CD4-positive, alpha-beta T cell (primary cell): ENCODE measurements around the gene TMEM183A. TPM values are rescaled to one million over a fixed set of nuclear protein-coding genes. Genes with fewer than 3 reads are reported as not detected.

Experiments used
- ATAC-seq: fragments of 200-7000 bp; cut with Tn5 transposase; one replicate; pipeline ENCODE4 v1.10.0; 2022; ENCODE audit warnings: mild to moderate bottlenecking; ENCODE audit not compliant: poor library complexity
- CTCF ChIA-PET: fragments of 350-600 bp; sonication (Branson Sonifier 250); formaldehyde crosslinking; loops from one replicate; lab custom pipeline; 2021; ENCODE audit warnings: antibody characterized with exemption, inconsistent platforms; lab: Charles Lee
- POLR2A ChIA-PET: fragments of 350-600 bp; sonication (Branson Sonifier 250); formaldehyde crosslinking; loops from one replicate; lab custom pipeline; 2021; ENCODE audit warnings: antibody characterized with exemption, inconsistent platforms; lab: Charles Lee
- DNase-seq, 14 experiments: peaks; one replicate each; pipeline ENCODE4 v3.0.0-alpha.2; 2013 to 2020; ENCODE audit warnings: mixed read lengths in 2 of 14
- H3K27ac ChIP-seq, 2 donors: one replicate each; pipeline versions ENCODE4 v1.5.1 to v1.7.0; 2013; ENCODE audit warnings: low read length in 2 of 2, low read depth in 1 of 2, mild to moderate bottlenecking in 1 of 2
- H3K27me3 ChIP-seq, 2 experiments: 1 replicate in 1 of 2; 2 replicates in 1 of 2; pipeline versions ENCODE4 v1.6.1 to v1.7.0; 2013; ENCODE audit warnings: low read length in 2 of 2, control low read depth in 1 of 2, mild to moderate bottlenecking in 1 of 2, moderate library complexity in 1 of 2; ENCODE audit not compliant: insufficient read depth in 2 of 2, control insufficient read depth in 1 of 2
- H3K36me3 ChIP-seq: one replicate; pipeline ENCODE4 v1.6.1; 2013; ENCODE audit warnings: low read length, control low read depth; ENCODE audit not compliant: insufficient read depth
- H3K4me1 ChIP-seq: one replicate; pipeline ENCODE4 v1.6.1; 2013; ENCODE audit warnings: low read length, control low read depth; ENCODE audit not compliant: insufficient read depth
- H3K4me3 ChIP-seq: one replicate; pipeline ENCODE4 v1.5.1; 2013; ENCODE audit warnings: mild to moderate bottlenecking, low read length, moderate library complexity
- H3K9me3 ChIP-seq, 2 experiments: 1 replicate in 1 of 2; 2 replicates in 1 of 2; pipeline versions ENCODE4 v1.6.1 to v1.7.0; 2013; ENCODE audit warnings: low read length in 2 of 2, mild to moderate bottlenecking in 2 of 2, control low read depth in 1 of 2, moderate library complexity in 1 of 2; ENCODE audit not compliant: control insufficient read depth in 1 of 2, insufficient read depth in 1 of 2
- H3K27ac Mint-ChIP-seq: one replicate; pipeline ENCODE4 v1.8.0; 2020; ENCODE audit warnings: mixed read lengths
- H3K27me3 Mint-ChIP-seq: one replicate; pipeline ENCODE4 v1.8.0; 2021; ENCODE audit warnings: mixed read lengths
- H3K36me3 Mint-ChIP-seq: one replicate; pipeline ENCODE4 v1.8.0; 2021; ENCODE audit warnings: low read depth, mixed read lengths
- H3K4me1 Mint-ChIP-seq: one replicate; pipeline ENCODE4 v1.8.0; 2021; ENCODE audit warnings: low read depth, mixed read lengths
- H3K4me3 Mint-ChIP-seq: one replicate; pipeline ENCODE4 v1.8.0; 2020; ENCODE audit warnings: mild to moderate bottlenecking, mixed read lengths
- H3K9me3 Mint-ChIP-seq: one replicate; pipeline ENCODE4 v1.8.0; 2020; ENCODE audit warnings: mixed read lengths
- intact Hi-C, 2 experiments: fragments of 100-400 bp; cut with DNase I in 1 of 2; cut with micrococcal nuclease in 1 of 2; formaldehyde crosslinking; loops; one replicate each; pipeline versions ENCODE4 v1.15.1 to v1.9.0; 2023 to 2025; cut with DNase I, micrococcal nuclease
- total RNA-seq, 174 experiments: library from RNA in 2 of 174; stranded (reverse) in 2 of 174; gene quantifications; one replicate each; pipeline ENCODE4 v1.2.3 and lab custom pipeline; 2021 to 2026
- TF ChIP-seq, protein P1 (sequence below): fragments of 200-600 bp; IDR thresholded peaks from one replicate; pipeline ENCODE4 v1.8.0; 2022; ENCODE audit warnings: antibody characterized with exemption, mild to moderate bottlenecking

Gene TMEM183A
- total RNA-seq, 2 experiments from 2014 or later = 187 to 194 TPM

DNA sequence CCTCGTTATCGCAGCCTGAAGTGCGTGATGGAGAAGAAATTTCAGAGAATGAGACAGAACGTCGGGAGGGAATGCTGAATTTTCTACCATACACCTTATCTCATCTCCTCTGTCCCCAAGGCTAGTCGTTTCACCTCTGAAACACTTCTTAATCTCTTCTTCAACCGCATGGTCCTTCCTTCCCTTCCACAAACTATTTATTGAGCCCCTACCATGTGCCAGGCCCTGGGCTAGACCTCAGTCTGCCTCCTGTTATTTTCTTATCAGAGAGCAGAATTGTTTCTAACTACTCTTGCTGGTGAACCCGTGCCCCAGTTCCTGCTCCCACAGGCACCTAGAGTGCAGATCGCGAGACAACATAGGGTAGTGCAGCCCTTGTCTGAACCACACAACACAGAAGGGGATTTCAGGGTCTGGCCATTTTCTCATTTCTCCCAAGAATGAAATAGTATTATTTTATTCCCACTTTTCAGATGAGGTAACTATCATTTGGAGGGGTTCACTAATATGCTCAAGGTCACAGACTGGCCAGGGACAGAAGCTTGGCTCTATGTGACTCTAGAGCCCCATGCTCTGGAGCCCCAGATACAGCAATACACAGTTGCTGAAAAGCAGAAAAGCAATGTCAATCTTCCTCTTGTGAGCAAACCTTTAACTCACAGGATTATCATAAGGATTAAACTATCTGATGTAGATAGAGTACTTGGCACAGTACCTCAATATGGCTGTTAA lies 48.5 kb upstream of the TMEM183A start:
- peak; percentile 11 for ATAC-seq
- H3K9me3 ChIP-seq = no peaks in the 10 kb centered on the region

DNA sequence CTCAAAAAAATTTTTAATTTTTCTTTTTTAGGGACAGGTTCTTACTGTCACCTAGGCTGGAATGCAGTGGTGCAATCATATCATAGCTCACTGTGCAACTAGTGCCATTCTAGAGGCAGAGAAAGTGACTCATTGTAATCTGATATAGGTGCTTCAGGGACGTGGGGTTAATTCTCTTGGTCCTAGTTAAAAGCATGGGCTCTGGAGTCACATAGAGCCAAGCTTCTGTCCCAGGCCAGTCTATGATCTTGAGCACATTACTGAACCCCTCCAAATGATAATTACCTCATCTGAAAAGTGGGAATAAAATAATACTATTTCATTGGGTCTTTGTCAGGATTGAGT lies 47.9 kb upstream of the TMEM183A start:
- ChIA-PET CTCF (interaction anchor here (0.7 kb wide), 1 partner anchor 9 kb away, joined by 4 read pairs; no protein-coding TSS in a partner anchor), POLR2A (interaction anchor here (0.7 to 1.1 kb wide), 2 partner anchors 9 to 32 kb away, joined by 3 read pairs; partner anchors contain the start of gene KLHL12)
- Histone ChIP-seq H3K4me1 (peaks cover 36% of the 10 kb centered on the region), H3K27ac (no peak overlapping the region), H3K36me3 (peaks cover 21% of the 10 kb centered on the region), H3K27me3 (no peaks in the 10 kb centered on the region), H3K4me3 (no peak overlapping the region), H3K9me3 (no peaks in the 10 kb centered on the region)
- TF ChIP-seq, protein P1, sequence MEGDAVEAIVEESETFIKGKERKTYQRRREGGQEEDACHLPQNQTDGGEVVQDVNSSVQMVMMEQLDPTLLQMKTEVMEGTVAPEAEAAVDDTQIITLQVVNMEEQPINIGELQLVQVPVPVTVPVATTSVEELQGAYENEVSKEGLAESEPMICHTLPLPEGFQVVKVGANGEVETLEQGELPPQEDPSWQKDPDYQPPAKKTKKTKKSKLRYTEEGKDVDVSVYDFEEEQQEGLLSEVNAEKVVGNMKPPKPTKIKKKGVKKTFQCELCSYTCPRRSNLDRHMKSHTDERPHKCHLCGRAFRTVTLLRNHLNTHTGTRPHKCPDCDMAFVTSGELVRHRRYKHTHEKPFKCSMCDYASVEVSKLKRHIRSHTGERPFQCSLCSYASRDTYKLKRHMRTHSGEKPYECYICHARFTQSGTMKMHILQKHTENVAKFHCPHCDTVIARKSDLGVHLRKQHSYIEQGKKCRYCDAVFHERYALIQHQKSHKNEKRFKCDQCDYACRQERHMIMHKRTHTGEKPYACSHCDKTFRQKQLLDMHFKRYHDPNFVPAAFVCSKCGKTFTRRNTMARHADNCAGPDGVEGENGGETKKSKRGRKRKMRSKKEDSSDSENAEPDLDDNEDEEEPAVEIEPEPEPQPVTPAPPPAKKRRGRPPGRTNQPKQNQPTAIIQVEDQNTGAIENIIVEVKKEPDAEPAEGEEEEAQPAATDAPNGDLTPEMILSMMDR = no peak
- Mint-ChIP-seq H3K4me3 (peak overlapping the region; percentile 98), H3K4me1 (peaks cover 42% of the 10 kb centered on the region), H3K27me3 (no peaks in the 10 kb centered on the region), H3K27ac (peak overlapping the region; percentile 95), H3K36me3 (peaks cover 43% of the 10 kb centered on the region), H3K9me3 (no peaks in the 10 kb centered on the region)
- no peak for ATAC-seq
- DNase-seq = no peak
- intact Hi-C loops = loop anchor here (2.0 to 5.0 kb wide), 4 partner anchors 32 to 903 kb away; partner anchors contain the start of genes KLHL12 (in 1 of the 2), RABIF (in 1 of the 2) and SNRPE (in 1 of the 2)

More for the DNA sequence above, 48.5 kb upstream of the TMEM183A start:
- Histone ChIP-seq H3K36me3 (peaks cover 18% of the 10 kb centered on the region), H3K27ac (peak overlapping the region; percentile 55 to 72), H3K27me3 (no peaks in the 10 kb centered on the region), H3K4me1 (peaks cover 37% of the 10 kb centered on the region), H3K4me3 (peak overlapping the region; percentile 63)
- DNase-seq = peak in 6 of 14 experiments; percentile 1 to 62 (median 25)
- intact Hi-C loops = loop anchor here (1.0 to 5.0 kb wide), 6 partner anchors 8 to 904 kb away; partner anchors contain the start of genes KLHL12 (in 1 of the 2), PPFIA4 (in 1 of the 2), RABIF (in 1 of the 2) and SNRPE (in 1 of the 2)
- Mint-ChIP-seq H3K4me1 (peaks cover 47% of the 10 kb centered on the region), H3K27me3 (no peaks in the 10 kb centered on the region), H3K27ac (peak overlapping the region; percentile 95), H3K9me3 (no peaks in the 10 kb centered on the region), H3K4me3 (peak overlapping the region; percentile 98), H3K36me3 (peaks cover 43% of the 10 kb centered on the region)
- ChIA-PET CTCF (interaction anchor here (0.7 kb wide), 1 partner anchor 9 kb away, joined by 4 read pairs; no protein-coding TSS in a partner anchor), POLR2A (interaction anchor here (0.7 to 1.1 kb wide), 4 partner anchors 9 to 34 kb away, joined by 3 to 5 read pairs (median 3); partner anchors contain the start of gene KLHL12)
- TF ChIP-seq, protein P1 = no peak

DNA sequence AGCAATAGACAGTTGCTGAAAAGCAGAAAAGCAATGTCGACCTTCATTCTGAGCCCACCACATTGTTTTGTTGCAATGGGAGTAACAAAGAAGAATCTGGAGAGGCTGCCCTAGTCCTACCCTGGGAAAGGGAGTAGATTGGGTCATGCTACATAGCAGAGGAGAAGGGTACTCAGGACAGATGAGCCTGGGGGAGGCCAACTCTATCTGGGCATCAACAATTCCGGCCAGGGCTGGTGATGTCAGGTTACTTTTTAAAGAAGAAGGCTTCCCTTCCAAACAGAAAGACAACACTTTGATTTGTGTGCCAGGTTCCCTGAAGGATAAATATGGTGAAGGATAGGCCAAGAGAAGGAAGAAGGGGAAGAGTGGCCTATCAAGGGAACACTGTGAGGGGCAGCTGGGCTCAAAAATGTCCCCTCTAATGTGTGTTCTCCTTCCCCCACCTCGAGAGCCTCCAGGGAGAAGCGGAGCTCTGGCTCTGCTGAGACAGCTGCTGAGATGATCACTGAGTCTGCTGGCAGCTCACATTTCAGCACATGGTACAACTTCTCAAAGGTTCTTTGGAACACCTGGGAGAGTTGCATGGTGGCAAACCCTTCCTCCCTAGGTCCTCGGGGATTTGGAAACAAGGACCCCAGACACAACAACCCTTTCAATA lies 45.8 kb upstream of the TMEM183A start:
- no peak for DNase-seq
- peaks cover 28% of the 10 kb centered on the region for H3K4me1 ChIP-seq
- H3K4me3 ChIP-seq = no peak overlapping the region
- no peak for ATAC-seq
- POLR2A ChIA-PET = no interaction called here
- H3K36me3 ChIP-seq = peaks cover 17% of the 10 kb centered on the region
- H3K9me3 Mint-ChIP-seq = no peaks in the 10 kb centered on the region
- intact Hi-C loops = no loop called here
- TF ChIP-seq, protein P1 = no peak
- no peak overlapping the region for H3K27ac ChIP-seq
- H3K9me3 ChIP-seq = no peaks in the 10 kb centered on the region
- peaks cover 30% of the 10 kb centered on the region for H3K4me1 Mint-ChIP-seq
- H3K4me3 Mint-ChIP-seq = no peak overlapping the region
- peak overlapping the region; percentile 62 for H3K27ac Mint-ChIP-seq
- peaks cover 47% of the 10 kb centered on the region for H3K36me3 Mint-ChIP-seq
- CTCF ChIA-PET = no interaction called here
- H3K27me3 Mint-ChIP-seq = no peaks in the 10 kb centered on the region
- no peaks in the 10 kb centered on the region for H3K27me3 ChIP-seq
